Endodermal cell (in vitro differentiated cells): ENCODE measurements around the gene SEMA5A. TPM values are rescaled to one million over a fixed set of nuclear protein-coding genes. Genes with fewer than 3 reads are reported as not detected.

Source experiments
- DNase-seq: peaks from one replicate; pipeline ENCODE4 v3.0.0-alpha.2; 2017
- H3K27ac ChIP-seq: 2 replicates; pipeline ENCODE4 v1.5.1; 2013; ENCODE audit warnings: mild to moderate bottlenecking, low read depth, low read length, moderate library complexity
- H3K27me3 ChIP-seq: 2 replicates; pipeline ENCODE4 v1.6.1; 2013; ENCODE audit warnings: mild to moderate bottlenecking, low read length, moderate library complexity; ENCODE audit not compliant: insufficient read depth, control insufficient read depth, poor library complexity, severe bottlenecking
- H3K36me3 ChIP-seq: 2 replicates; pipeline ENCODE4 v1.7.0; 2013; ENCODE audit warnings: mild to moderate bottlenecking, low read length, moderate library complexity; ENCODE audit not compliant: control insufficient read depth, insufficient read depth
- H3K4me1 ChIP-seq: one replicate; pipeline ENCODE4 v1.7.0; 2013; ENCODE audit warnings: low read length; ENCODE audit not compliant: control insufficient read depth, insufficient read depth
- H3K4me3 ChIP-seq: 2 replicates; pipeline ENCODE4 v1.5.1; 2013; ENCODE audit warnings: mild to moderate bottlenecking, low read length, moderate library complexity
- H3K9ac ChIP-seq: 2 replicates; pipeline ENCODE4 v1.6.1; 2013; ENCODE audit warnings: mild to moderate bottlenecking, low read length, moderate library complexity; ENCODE audit not compliant: poor library complexity, severe bottlenecking; ENCODE audit errors: extremely low read depth
- H3K9me3 ChIP-seq: 2 replicates; pipeline ENCODE4 v1.6.1; 2013; ENCODE audit warnings: mild to moderate bottlenecking, low read length, moderate library complexity; ENCODE audit not compliant: control insufficient read depth
- H3K27ac Mint-ChIP-seq: 2 replicates; pipeline ENCODE4 v1.8.0; 2020; ENCODE audit warnings: mixed read lengths
- H3K27me3 Mint-ChIP-seq: 2 replicates; pipeline ENCODE4 v1.8.0; 2021; ENCODE audit warnings: mild to moderate bottlenecking, mixed read lengths; ENCODE audit not compliant: insufficient read depth
- H3K36me3 Mint-ChIP-seq: 2 replicates; pipeline ENCODE4 v1.8.0; 2020; ENCODE audit warnings: low read depth, mixed read lengths
- H3K4me1 Mint-ChIP-seq: 2 replicates; pipeline ENCODE4 v1.8.0; 2020; ENCODE audit warnings: mixed read lengths
- H3K4me3 Mint-ChIP-seq: 2 replicates; pipeline ENCODE4 v1.8.0; 2020; ENCODE audit warnings: mild to moderate bottlenecking, moderate library complexity, mixed read lengths
- H3K9me3 Mint-ChIP-seq: 2 replicates; pipeline ENCODE4 v1.8.0; 2020; ENCODE audit warnings: mild to moderate bottlenecking, mixed read lengths
- WGBS, 2 experiments: methylation state at CpG; one replicate each; pipeline versions ENCODE4 v1.1.5 to v1.1.7; 2013; ENCODE audit warnings: missing lambda C conversion rate in 2 of 2, mixed read lengths in 1 of 2; ENCODE audit not compliant: insufficient coverage in 1 of 2, insufficient read length in 1 of 2; 5-methylcytosine and 5-hydroxymethylcytosine counted together
- total RNA-seq, 2 donors: library from RNA; stranded (reverse); fragmentation: NEBNext Ultra II Directional in 1 of 2; extraction: Animal tissue kit (Norgen Biotek cat#: 25700) in 1 of 2; gene quantifications; 2 replicates in 1 of 2; 3 replicates in 1 of 2; pipeline ENCODE4 v1.2.1, GENCODE V29; 2021
- TF ChIP-seq, protein P1 (sequence below): fragments of 200-600 bp; sonication (generic); conservative IDR thresholded peaks from 2 replicates; pipeline ENCODE4 v1.5.0; 2021; ENCODE audit warnings: antibody characterized with exemption, mild to moderate bottlenecking

The SEMA5A gene
- total RNA-seq, 2 donors from 2014 or later = 46.8 to 77.8 TPM

- Histone ChIP-seq H3K4me3 (no peak overlapping the region), H3K27me3 (no peaks in the 10 kb centered on the region), H3K9ac (no peak overlapping the region), H3K36me3 (peaks cover 68% of the 10 kb centered on the region), H3K9me3 (peaks cover 11% of the 10 kb centered on the region), H3K4me1 (no peaks in the 10 kb centered on the region), H3K27ac (no peak overlapping the region)
- WGBS, 2 experiments = 92 to 100% methylated on average over 1 to 2 of the region's 2 CpGs
- TF ChIP-seq, protein P1, sequence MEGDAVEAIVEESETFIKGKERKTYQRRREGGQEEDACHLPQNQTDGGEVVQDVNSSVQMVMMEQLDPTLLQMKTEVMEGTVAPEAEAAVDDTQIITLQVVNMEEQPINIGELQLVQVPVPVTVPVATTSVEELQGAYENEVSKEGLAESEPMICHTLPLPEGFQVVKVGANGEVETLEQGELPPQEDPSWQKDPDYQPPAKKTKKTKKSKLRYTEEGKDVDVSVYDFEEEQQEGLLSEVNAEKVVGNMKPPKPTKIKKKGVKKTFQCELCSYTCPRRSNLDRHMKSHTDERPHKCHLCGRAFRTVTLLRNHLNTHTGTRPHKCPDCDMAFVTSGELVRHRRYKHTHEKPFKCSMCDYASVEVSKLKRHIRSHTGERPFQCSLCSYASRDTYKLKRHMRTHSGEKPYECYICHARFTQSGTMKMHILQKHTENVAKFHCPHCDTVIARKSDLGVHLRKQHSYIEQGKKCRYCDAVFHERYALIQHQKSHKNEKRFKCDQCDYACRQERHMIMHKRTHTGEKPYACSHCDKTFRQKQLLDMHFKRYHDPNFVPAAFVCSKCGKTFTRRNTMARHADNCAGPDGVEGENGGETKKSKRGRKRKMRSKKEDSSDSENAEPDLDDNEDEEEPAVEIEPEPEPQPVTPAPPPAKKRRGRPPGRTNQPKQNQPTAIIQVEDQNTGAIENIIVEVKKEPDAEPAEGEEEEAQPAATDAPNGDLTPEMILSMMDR = no peak
- H3K4me3 Mint-ChIP-seq = no peak overlapping the region
- no peak for DNase-seq
- no peak overlapping the region for H3K27ac Mint-ChIP-seq
- peaks cover 6% of the 10 kb centered on the region for H3K9me3 Mint-ChIP-seq
- H3K36me3 Mint-ChIP-seq = peaks cover 16% of the 10 kb centered on the region
- H3K27me3 Mint-ChIP-seq = no peaks in the 10 kb centered on the region
- H3K4me1 Mint-ChIP-seq = peaks cover 10% of the 10 kb centered on the region
These were observed 124.0 kb downstream of the SEMA5A start for GRCh38 chr5:9421884-9422283.

GRCh38 chr5:9419794-9420193 lies 126.1 kb downstream of the SEMA5A start:
- Histone ChIP-seq H3K36me3 (peaks cover 59% of the 10 kb centered on the region), H3K9me3 (peaks cover 11% of the 10 kb centered on the region), H3K9ac (no peak overlapping the region), H3K27me3 (no peaks in the 10 kb centered on the region), H3K4me3 (no peak overlapping the region), H3K27ac (no peak overlapping the region), H3K4me1 (no peaks in the 10 kb centered on the region)
- no peak overlapping the region for H3K27ac Mint-ChIP-seq
- WGBS, 2 experiments = 94 to 96% methylated on average over 5 of the region's 5 CpGs
- DNase-seq = no peak
- TF ChIP-seq, protein P1 = no peak
- H3K27me3 Mint-ChIP-seq = no peaks in the 10 kb centered on the region
- peaks cover 6% of the 10 kb centered on the region for H3K9me3 Mint-ChIP-seq
- peaks cover 16% of the 10 kb centered on the region for H3K36me3 Mint-ChIP-seq
- peaks cover 10% of the 10 kb centered on the region for H3K4me1 Mint-ChIP-seq
- no peak overlapping the region for H3K4me3 Mint-ChIP-seq

GRCh38 chr5:9415566-9415965 lies 130.3 kb downstream of the SEMA5A start:
- Mint-ChIP-seq H3K36me3 (peaks cover 15% of the 10 kb centered on the region), H3K4me1 (no peaks in the 10 kb centered on the region), H3K27ac (no peak overlapping the region), H3K27me3 (no peaks in the 10 kb centered on the region), H3K9me3 (peaks cover 6% of the 10 kb centered on the region), H3K4me3 (no peak overlapping the region)
- TF ChIP-seq, protein P1 = no peak
- no peak for DNase-seq
- peaks cover 55% of the 10 kb centered on the region for H3K36me3 ChIP-seq
- peaks cover 11% of the 10 kb centered on the region for H3K9me3 ChIP-seq
- no peaks in the 10 kb centered on the region for H3K27me3 ChIP-seq
- no peak overlapping the region for H3K4me3 ChIP-seq
- H3K27ac ChIP-seq = no peak overlapping the region
- H3K4me1 ChIP-seq = no peaks in the 10 kb centered on the region
- WGBS, 2 experiments = 69% methylated on average over 2 of the region's 2 CpGs; no CpG with 5 or more reads in 1 of the 2 experiments
- H3K9ac ChIP-seq = no peak overlapping the region
